ENCODE results near the gene CPN1.
A peak's percentile ranks its signal among the peaks of the same experiment; 100 is the strongest.
"Not testable (repeated sequence)": the region's sequence is repeated elsewhere in the genome, so short reads cannot be mapped to it uniquely, and the experiment has no call there.

Gene CPN1

DNA sequence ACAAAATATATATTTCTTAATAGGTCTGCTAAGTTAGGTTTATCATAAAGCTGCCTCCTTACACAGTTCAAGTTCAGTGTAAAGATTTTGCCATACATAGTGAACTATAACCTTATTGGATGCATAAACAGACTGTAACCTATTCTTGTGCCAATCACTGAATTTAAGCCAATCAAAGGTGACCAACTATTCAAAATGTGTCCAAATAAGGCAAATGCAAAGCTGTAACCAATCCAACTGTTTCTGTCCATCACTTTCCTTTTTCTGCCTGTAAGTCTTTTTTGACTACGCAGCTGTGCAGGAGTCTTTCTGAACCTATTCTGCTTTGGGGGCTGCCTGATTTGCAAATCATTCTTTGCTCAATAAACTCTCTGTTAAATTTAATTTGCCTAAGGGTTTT is 60.3 kb downstream of the CPN1 start:
- no peak overlapping the region for H3K4me3 ChIP-seq (ENCODE audit: low read length)
- no peak for TF ChIP-seq ZNF274 (IDR thresholded peaks at IDR 0.05; ENCODE audit: low read depth, low read length)

GRCh38 chr10:100020886-100021253 is 60.8 kb downstream of the CPN1 start:
- H3K4me3 ChIP-seq (ENCODE audit: low read length), result no peak overlapping the region; the same call in 1 of the 2 replicates
- TF ChIP-seq ZNF274 (IDR thresholded peaks at IDR 0.05; ENCODE audit: low read depth, low read length), result no peak

GRCh38 chr10:100020142-100020885 is 61.4 kb downstream of the CPN1 start:
- TF ChIP-seq ZNF274 (IDR thresholded peaks at IDR 0.05; ENCODE audit: low read depth, low read length), result no peak
- H3K4me3 ChIP-seq (ENCODE audit: low read length), result no peak overlapping the region; the same call in 1 of the 2 replicates

GRCh38 chr10:100019787-100020141 is 61.9 kb downstream of the CPN1 start:
- TF ChIP-seq ZNF274 (IDR thresholded peaks at IDR 0.05; ENCODE audit: low read depth, low read length), result no peak
- no peak overlapping the region for H3K4me3 ChIP-seq (ENCODE audit: low read length)

- no peak overlapping the region for H3K4me3 ChIP-seq (ENCODE audit: low read length)
- TF ChIP-seq ZNF274 (IDR thresholded peaks at IDR 0.05; ENCODE audit: low read depth, low read length), result no peak
Observed at GRCh38 chr10:100014071-100014762, 67.5 kb downstream of the CPN1 start.

DNA sequence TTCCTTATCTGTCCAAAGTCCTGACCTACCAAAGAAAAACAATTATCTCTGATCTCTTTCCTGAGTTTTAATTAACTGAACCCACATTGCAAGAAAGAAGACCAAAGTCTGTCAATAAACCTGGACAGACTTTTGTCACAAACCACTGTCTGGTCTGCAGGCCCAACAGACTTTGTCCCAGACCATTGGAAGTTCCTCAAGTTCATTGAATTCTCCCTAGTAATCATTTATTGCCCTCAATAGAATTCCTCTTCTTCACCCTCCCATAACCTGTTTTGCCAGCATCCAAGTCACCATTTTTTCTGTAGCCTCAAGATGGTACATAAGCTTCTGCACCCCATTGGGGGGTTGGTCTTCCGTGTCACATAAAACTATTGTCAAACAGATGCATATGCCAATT is 68.0 kb downstream of the CPN1 start:
- no peak overlapping the region for H3K4me3 ChIP-seq (ENCODE audit: low read length)
- TF ChIP-seq ZNF274 (IDR thresholded peaks at IDR 0.05; ENCODE audit: low read depth, low read length), result no peak

DNA sequence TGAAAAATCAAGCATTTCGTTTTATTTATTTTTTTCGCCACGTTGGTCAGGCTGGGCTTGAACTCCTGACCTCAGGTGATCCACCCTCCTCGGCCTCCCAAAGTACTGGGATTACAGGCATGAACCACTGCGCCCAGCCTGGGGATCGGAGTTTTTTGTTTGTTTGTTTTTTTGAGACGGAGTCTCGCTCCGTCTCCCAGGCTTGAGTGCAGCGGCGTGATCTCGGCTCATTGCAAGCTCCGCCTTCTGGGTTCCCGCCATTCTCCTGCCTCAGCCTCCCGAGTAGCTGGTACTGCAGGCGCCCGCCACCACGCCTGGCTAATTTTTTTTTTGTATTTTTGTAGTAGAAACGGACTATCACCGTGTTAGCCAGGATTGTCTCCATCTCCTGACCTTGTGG is 69.8 kb downstream of the CPN1 start:
- not testable (repeated sequence) for H3K4me3 ChIP-seq (ENCODE audit: low read length)

GRCh38 chr10:100009793-100010676 is 71.6 kb downstream of the CPN1 start, which contains the start of gene DNMBP:
Gene DNMBP, minus strand, starts transcription at chr10:100009947. Its CDS starts 37,823 bp downstream, at chr10:99972124.
- no peak for TF ChIP-seq ZNF274 (IDR thresholded peaks at IDR 0.05; ENCODE audit: low read depth, low read length)
- H3K4me3 ChIP-seq (ENCODE audit: low read length), result peak within 1 kb of the TSS; percentile 85

DNA sequence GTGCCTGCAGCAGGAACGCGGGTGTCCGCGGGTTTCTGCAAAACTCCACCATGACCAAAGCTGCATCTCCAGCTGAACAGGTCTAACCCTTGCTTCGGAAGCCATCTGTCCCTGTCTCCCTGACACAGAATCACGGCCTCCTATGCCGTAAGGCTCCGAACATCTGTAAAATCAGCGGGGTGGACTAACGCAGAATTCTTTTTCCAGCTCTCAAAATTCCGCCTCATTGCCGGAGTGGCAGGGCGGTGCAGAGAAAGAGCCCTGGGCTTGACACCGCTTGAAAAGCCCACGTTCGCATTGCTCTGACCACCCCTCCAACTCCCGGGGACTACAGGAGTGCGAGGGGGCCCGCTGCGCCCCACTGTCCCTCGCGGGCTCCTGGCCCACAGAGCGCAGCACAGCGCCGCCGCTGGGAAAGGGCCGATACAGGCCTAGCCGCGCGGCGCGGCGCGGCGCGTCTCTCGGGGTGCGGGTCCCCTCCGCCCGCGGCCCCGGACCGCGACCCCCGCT is 72.3 kb downstream of the CPN1 start:
- peak overlapping the region; percentile 85 for H3K4me3 ChIP-seq (ENCODE audit: low read length)
- TF ChIP-seq ZNF274 (IDR thresholded peaks at IDR 0.05; ENCODE audit: low read depth, low read length), result no peak

DNA sequence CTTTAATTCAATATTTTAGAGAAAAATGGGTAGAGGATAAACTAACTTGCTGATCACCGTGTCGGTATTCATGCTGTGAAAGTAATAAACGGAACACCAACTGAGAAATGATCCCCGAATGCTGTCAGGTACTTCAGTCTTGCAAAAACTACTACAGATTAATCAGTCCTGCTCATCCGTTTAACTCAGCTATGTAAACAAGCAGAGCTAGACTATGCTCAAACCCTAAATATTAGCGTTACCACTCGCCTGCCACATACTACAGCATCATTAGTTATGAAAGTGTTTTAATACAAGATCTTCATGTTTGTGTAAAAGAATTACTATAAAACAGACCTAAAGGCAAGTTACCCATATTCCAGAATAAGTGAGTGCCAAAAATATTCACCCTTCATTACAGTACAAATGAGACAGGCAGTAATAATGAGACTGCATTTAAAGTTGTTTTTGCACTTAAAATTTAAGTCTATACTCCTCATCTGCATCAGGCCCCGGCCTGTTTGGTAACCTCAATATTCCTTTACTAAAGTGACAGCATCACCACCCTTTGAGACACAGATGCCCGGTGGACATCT is 72.9 kb downstream of the CPN1 start:
- H3K4me3 ChIP-seq (ENCODE audit: low read length), result peak overlapping the region; percentile 85
- TF ChIP-seq ZNF274 (IDR thresholded peaks at IDR 0.05; ENCODE audit: low read depth, low read length), result no peak

- no peak for TF ChIP-seq ZNF274 (IDR thresholded peaks at IDR 0.05; ENCODE audit: low read depth, low read length)
- peak overlapping the region; percentile 85 for H3K4me3 ChIP-seq (ENCODE audit: low read length)
Observed at GRCh38 chr10:100008142-100008522, 73.5 kb downstream of the CPN1 start.

- no peak for TF ChIP-seq ZNF274 (IDR thresholded peaks at IDR 0.05; ENCODE audit: low read depth, low read length)
- peak overlapping the region; percentile 85 for H3K4me3 ChIP-seq (ENCODE audit: low read length)
Observed at GRCh38 chr10:100007231-100008141, 74.2 kb downstream of the CPN1 start.

All from GM08714 (cell line).